Fibroblast of lung (primary cell): ENCODE results near the gene C1QTNF3.

ENCODE experiments used
- EZH2 ChIP-seq: IDR thresholded peaks from 2 replicates; pipeline ENCODE4 v1.5.1; 2012; ENCODE audit warnings: low read length, control low read depth, mild to moderate bottlenecking; ENCODE audit errors: missing control alignments
- TF ChIP-seq, protein P1 (sequence below), 2 donors: IDR thresholded peaks in 1 of 2; conservative IDR thresholded peaks in 1 of 2; 1 replicate in 1 of 2; 2 replicates in 1 of 2; pipeline ENCODE4 v1.5.1; 2011 to 2012; ENCODE audit warnings: low read length in 2 of 2, control low read depth in 1 of 2, inconsistent platforms in 1 of 2, low read depth in 1 of 2, mild to moderate bottlenecking in 1 of 2

DNA sequence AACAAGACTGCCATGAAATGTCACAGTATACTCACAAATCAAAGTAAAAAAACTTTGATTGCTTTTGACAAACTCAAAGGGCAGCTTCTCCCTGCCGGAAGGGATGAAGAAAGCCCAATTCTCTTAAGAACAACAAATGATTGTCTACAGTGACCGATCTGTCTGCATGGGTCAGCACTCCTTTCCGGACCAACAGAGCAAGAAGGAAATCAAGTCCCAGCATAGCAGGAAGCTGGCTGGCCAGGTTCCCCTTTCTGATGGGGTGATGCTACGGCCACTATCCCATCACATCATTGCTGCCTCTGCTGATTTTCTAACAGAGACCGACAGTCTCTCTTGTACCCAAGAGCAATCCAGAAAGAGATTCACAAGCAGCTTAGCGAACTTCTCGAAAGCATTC lies 692 bp downstream of the C1QTNF3 start:
- TF ChIP-seq, protein P1, sequence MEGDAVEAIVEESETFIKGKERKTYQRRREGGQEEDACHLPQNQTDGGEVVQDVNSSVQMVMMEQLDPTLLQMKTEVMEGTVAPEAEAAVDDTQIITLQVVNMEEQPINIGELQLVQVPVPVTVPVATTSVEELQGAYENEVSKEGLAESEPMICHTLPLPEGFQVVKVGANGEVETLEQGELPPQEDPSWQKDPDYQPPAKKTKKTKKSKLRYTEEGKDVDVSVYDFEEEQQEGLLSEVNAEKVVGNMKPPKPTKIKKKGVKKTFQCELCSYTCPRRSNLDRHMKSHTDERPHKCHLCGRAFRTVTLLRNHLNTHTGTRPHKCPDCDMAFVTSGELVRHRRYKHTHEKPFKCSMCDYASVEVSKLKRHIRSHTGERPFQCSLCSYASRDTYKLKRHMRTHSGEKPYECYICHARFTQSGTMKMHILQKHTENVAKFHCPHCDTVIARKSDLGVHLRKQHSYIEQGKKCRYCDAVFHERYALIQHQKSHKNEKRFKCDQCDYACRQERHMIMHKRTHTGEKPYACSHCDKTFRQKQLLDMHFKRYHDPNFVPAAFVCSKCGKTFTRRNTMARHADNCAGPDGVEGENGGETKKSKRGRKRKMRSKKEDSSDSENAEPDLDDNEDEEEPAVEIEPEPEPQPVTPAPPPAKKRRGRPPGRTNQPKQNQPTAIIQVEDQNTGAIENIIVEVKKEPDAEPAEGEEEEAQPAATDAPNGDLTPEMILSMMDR (conservative IDR thresholded peaks at IDR 0.05 in 1 of 2, IDR thresholded peaks at IDR 0.05 in 1 of 2; ENCODE audit: low read depth in 1 of 2, low read length in 2 of 2): no peak
- TF ChIP-seq EZH2: no peak
